ENCODE measurements around the gene KRT38. TPM values are rescaled to one million over a fixed set of nuclear protein-coding genes. Genes with fewer than 3 reads are reported as not detected.

Gene KRT38
- total RNA-seq (2021) (not detected in 3 replicates), Bru-seq, nascent RNA (not detected)
- long read RNA-seq, experiment 1 = 0 reads
- long read RNA-seq, experiment 2 = 0 reads
- long read RNA-seq, experiment 3 = 0 reads

DNA sequence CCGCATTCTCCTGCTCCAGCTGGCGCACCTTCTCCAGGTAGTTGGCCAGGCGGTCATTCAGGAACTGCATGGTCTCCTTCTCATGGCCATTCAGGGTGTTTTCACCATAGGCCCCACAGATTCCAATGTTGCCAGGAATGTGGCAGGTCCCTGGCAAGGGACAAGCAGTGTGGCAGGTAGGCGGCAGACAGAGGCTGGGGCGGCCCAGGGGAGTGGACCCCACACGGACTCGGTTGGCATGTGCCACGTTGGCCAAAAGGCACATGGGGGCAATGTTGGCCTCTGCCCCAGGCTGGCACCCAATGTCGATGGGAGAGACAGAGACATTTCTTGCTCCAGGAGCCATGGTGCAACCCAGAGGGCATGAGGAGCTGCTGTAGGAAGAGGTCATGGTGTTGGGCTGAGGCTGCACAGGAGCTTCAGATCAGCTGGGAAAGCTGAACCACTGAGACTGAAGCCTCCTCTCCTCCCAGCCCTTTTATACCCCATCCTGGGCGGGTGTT is at the start of gene KRT38:
TSS of gene KRT38 (minus strand) at position 453 of the 503 bp plus-strand sequence. CDS start at position 391, 62 bp downstream.
- Mint-ChIP-seq H3K27me3 (ENCODE audit: low read depth) (peaks cover 9% of the 10 kb centered on the region), H3K9me3 (peaks cover 7% of the 10 kb centered on the region), H3K27ac (no peak within 1 kb of the TSS), H3K4me3 (no peak within 1 kb of the TSS), H3K36me3 (no peaks in the 10 kb centered on the region), H3K4me1 (0 out of 2 replicates have a peak, but pooled peaks cover 4% of the 10 kb centered on the region)
- no peak for DNase-seq (ENCODE audit: low spot score)
- POLR2A ChIA-PET = no interaction called here
- TF ChIP-seq GTF2I (CRISPR knock-in tag; conservative IDR thresholded peaks at IDR 0.05) = no peak
- CTCF ChIA-PET = no interaction called here
- no peak for ATAC-seq

DNA sequence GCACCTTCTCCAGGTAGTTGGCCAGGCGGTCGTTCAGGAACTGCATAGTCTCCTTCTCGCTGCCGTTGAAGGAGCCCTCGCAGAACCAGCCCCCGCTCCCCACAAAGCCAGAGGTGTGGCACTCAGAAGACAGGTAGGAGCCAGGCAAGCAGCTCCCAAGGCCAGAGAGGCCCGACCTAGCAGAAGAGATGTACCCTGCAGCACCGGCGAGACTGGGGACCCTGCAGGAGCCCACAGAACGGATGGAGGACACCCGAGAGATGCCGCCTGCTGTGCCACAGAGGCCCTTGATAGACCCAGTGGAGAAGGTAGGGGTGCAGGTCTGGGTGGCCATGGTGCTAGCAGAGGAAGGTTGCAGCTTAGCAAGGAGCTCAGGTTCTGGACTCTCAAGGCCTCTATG is 48.7 kb upstream of the KRT38 start, which contains the start of gene KRT36:
TSS of gene KRT36 (minus strand) at position 380 of the 400 bp plus-strand sequence. CDS start at position 334, 46 bp downstream.
- no peak within 1 kb of the TSS for H3K27ac Mint-ChIP-seq
- H3K4me1 Mint-ChIP-seq = no peaks in the 10 kb centered on the region
- peaks cover 17% of the 10 kb centered on the region for H3K27me3 Mint-ChIP-seq (ENCODE audit: low read depth)
- ChIA-PET CTCF (interaction anchor here (1.7 to 10.9 kb wide), 4 partner anchors 59 to 173 kb away, joined by 7 to 160 read pairs (median 20); no protein-coding TSS in a partner anchor), POLR2A (no interaction called here)
- ATAC-seq (no peak), DNase-seq (ENCODE audit: low spot score) (no peak)
- H3K9me3 Mint-ChIP-seq = no peaks in the 10 kb centered on the region
- H3K4me3 Mint-ChIP-seq = no peak within 1 kb of the TSS
- no peaks in the 10 kb centered on the region for H3K36me3 Mint-ChIP-seq
- no peak for TF ChIP-seq RORB (CRISPR knock-in tag; IDR thresholded peaks at IDR 0.05)
- no peak for TF ChIP-seq JAZF1 (CRISPR knock-in tag; IDR thresholded peaks at IDR 0.05)
- no peak for TF ChIP-seq ZNF263 (CRISPR knock-in tag; IDR thresholded peaks at IDR 0.05; ENCODE audit: low read depth)
- no peak for TF ChIP-seq FOXK1 (CRISPR knock-in tag; IDR thresholded peaks at IDR 0.05)
- TF ChIP-seq, protein P1, sequence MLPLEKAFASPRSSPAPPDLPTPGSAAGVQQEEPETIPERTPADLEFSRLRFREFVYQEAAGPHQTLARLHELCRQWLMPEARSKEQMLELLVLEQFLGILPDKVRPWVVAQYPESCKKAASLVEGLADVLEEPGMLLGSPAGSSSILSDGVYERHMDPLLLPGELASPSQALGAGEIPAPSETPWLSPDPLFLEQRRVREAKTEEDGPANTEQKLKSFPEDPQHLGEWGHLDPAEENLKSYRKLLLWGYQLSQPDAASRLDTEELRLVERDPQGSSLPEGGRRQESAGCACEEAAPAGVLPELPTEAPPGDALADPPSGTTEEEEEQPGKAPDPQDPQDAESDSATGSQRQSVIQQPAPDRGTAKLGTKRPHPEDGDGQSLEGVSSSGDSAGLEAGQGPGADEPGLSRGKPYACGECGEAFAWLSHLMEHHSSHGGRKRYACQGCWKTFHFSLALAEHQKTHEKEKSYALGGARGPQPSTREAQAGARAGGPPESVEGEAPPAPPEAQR (CRISPR knock-in tag; IDR thresholded peaks at IDR 0.05) = no peak
- TF ChIP-seq ZNF423 (CRISPR knock-in tag; IDR thresholded peaks at IDR 0.05) = no peak
- no peak for TF ChIP-seq FOXJ3 (CRISPR knock-in tag; IDR thresholded peaks at IDR 0.05; ENCODE audit: borderline replicate concordance)
- no peak for TF ChIP-seq CREB1 (CRISPR knock-in tag; IDR thresholded peaks at IDR 0.05)
- TF ChIP-seq, protein P2, sequence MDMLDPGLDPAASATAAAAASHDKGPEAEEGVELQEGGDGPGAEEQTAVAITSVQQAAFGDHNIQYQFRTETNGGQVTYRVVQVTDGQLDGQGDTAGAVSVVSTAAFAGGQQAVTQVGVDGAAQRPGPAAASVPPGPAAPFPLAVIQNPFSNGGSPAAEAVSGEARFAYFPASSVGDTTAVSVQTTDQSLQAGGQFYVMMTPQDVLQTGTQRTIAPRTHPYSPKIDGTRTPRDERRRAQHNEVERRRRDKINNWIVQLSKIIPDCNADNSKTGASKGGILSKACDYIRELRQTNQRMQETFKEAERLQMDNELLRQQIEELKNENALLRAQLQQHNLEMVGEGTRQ (CRISPR knock-in tag; IDR thresholded peaks at IDR 0.05) = no peak
- no peak for TF ChIP-seq MYBL2 (CRISPR knock-in tag; IDR thresholded peaks at IDR 0.05)
- no peak for TF ChIP-seq FOXP1 (CRISPR knock-in tag; IDR thresholded peaks at IDR 0.05; ENCODE audit: borderline replicate concordance)
- TF ChIP-seq, protein P3, sequence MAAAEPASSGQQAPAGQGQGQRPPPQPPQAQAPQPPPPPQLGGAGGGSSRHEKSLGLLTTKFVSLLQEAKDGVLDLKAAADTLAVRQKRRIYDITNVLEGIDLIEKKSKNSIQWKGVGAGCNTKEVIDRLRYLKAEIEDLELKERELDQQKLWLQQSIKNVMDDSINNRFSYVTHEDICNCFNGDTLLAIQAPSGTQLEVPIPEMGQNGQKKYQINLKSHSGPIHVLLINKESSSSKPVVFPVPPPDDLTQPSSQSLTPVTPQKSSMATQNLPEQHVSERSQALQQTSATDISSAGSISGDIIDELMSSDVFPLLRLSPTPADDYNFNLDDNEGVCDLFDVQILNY (CRISPR knock-in tag; IDR thresholded peaks at IDR 0.05) = no peak
- TF ChIP-seq, protein P4, sequence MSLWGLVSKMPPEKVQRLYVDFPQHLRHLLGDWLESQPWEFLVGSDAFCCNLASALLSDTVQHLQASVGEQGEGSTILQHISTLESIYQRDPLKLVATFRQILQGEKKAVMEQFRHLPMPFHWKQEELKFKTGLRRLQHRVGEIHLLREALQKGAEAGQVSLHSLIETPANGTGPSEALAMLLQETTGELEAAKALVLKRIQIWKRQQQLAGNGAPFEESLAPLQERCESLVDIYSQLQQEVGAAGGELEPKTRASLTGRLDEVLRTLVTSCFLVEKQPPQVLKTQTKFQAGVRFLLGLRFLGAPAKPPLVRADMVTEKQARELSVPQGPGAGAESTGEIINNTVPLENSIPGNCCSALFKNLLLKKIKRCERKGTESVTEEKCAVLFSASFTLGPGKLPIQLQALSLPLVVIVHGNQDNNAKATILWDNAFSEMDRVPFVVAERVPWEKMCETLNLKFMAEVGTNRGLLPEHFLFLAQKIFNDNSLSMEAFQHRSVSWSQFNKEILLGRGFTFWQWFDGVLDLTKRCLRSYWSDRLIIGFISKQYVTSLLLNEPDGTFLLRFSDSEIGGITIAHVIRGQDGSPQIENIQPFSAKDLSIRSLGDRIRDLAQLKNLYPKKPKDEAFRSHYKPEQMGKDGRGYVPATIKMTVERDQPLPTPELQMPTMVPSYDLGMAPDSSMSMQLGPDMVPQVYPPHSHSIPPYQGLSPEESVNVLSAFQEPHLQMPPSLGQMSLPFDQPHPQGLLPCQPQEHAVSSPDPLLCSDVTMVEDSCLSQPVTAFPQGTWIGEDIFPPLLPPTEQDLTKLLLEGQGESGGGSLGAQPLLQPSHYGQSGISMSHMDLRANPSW (CRISPR knock-in tag; conservative IDR thresholded peaks at IDR 0.05; ENCODE audit: low read depth) = no peak
- no peak for TF ChIP-seq NFE2L1 (CRISPR knock-in tag; IDR thresholded peaks at IDR 0.05)

Measured in WTC11 (cell line).